Thyroid gland (tissue), 4 donors: ENCODE results near the gene THBD. TPM values are rescaled to one million over a fixed set of nuclear protein-coding genes. Genes with fewer than 3 reads are reported as not detected.

ENCODE experiments used
- DNase-seq, 2 donors: peaks; one replicate each; pipeline ENCODE4 v3.0.0-alpha.2; 2019
- H3K27ac ChIP-seq, 3 donors: fragments of 200-600 bp; sonication (generic); 1 replicate in 2 of 3; 2 replicates in 1 of 3; pipeline ENCODE4 v1.5.1; 2016 to 2019; ENCODE audit warnings: mild to moderate bottlenecking in 1 of 3, moderate library complexity in 1 of 3
- H3K27me3 ChIP-seq: fragments of 200-600 bp; sonication (generic); one replicate; pipeline ENCODE4 v1.5.1; 2019
- H3K36me3 ChIP-seq, 2 donors: fragments of 200-600 bp; sonication (generic); one replicate each; pipeline ENCODE4 v1.5.1; 2016 to 2019
- H3K4me1 ChIP-seq, 2 donors: fragments of 200-600 bp; sonication (generic); one replicate each; pipeline ENCODE4 v1.5.1; 2017 to 2019
- H3K4me3 ChIP-seq, 3 donors: fragments of 200-600 bp; sonication (generic); replicated peaks in 1 of 3; 1 replicate in 2 of 3; 2 replicates in 1 of 3; pipeline ENCODE4 v1.5.1; 2016; ENCODE audit warnings: mild to moderate bottlenecking in 1 of 3
- H3K9me3 ChIP-seq: fragments of 200-600 bp; sonication (generic); one replicate; pipeline ENCODE4 v1.5.1; 2017
- CTCF ChIP-seq, 6 experiments: fragments of 200-600 bp in 3 of 6; fragments of 450-650 bp in 3 of 6; sonication (generic) in 3 of 6; IDR thresholded peaks; one replicate each; pipeline ENCODE4 v1.5.1; 2016 to 2019; ENCODE audit warnings: antibody characterized with exemption in 6 of 6, mild to moderate bottlenecking in 2 of 6, inconsistent platforms in 1 of 6, moderate library complexity in 1 of 6
- POLR2A ChIP-seq, 2 donors: fragments of 450-650 bp; IDR thresholded peaks; one replicate each; pipeline ENCODE4 v1.6.1; 2017; ENCODE audit warnings: antibody characterized with exemption in 2 of 2, mild to moderate bottlenecking in 2 of 2, moderate library complexity in 1 of 2
- WGBS, 2 donors: methylation state at CpG; one replicate each; pipeline ENCODE4 v1.1.5; 2017; 5-methylcytosine and 5-hydroxymethylcytosine counted together
- intact Hi-C: fragments of 100-400 bp; cut with DNase I; formaldehyde crosslinking; loops from one replicate; pipeline ENCODE4 v1.15.1; 2023
- total RNA-seq, 4 donors: library from RNA; depleted of rRNA; stranded (reverse); fragments of >200 nt; gene quantifications; one replicate each; pipeline ENCODE4 v1.2.3, GENCODE V29; 2016

THBD gene
- total RNA-seq, 4 donors from 2014 or later: 30.4 to 78.5 (median 72.2) TPM

GRCh38 chr20:23074052-23074451 is 24.6 kb upstream of the THBD start:
- H3K27ac ChIP-seq: no peak overlapping the region
- DNase-seq: no peak
- no peaks in the 10 kb centered on the region for H3K9me3 ChIP-seq
- no peaks in the 10 kb centered on the region for H3K4me1 ChIP-seq
- H3K36me3 ChIP-seq: no peaks in the 10 kb centered on the region
- intact Hi-C loops: no loop called here
- TF ChIP-seq POLR2A (IDR thresholded peaks at IDR 0.05): no peak
- no peak for TF ChIP-seq CTCF (IDR thresholded peaks at IDR 0.05)
- 83 to 97% methylated on average over 3 of the region's 3 CpGs for WGBS, 2 donors
- no peak overlapping the region for H3K4me3 ChIP-seq
- H3K27me3 ChIP-seq: no peaks in the 10 kb centered on the region

GRCh38 chr20:23072892-23073586 is 23.6 kb upstream of the THBD start:
- no peaks in the 10 kb centered on the region for H3K4me1 ChIP-seq
- H3K27me3 ChIP-seq: no peaks in the 10 kb centered on the region
- no peak overlapping the region for H3K27ac ChIP-seq
- no peak overlapping the region for H3K4me3 ChIP-seq
- no peaks in the 10 kb centered on the region for H3K36me3 ChIP-seq
- intact Hi-C loops: no loop called here
- H3K9me3 ChIP-seq: no peaks in the 10 kb centered on the region
- 75 to 83% methylated on average over 11 of the region's 11 CpGs for WGBS, 2 donors
- DNase-seq: no peak
- TF ChIP-seq POLR2A (IDR thresholded peaks at IDR 0.05) (no peak), CTCF (IDR thresholded peaks at IDR 0.05) (no peak)

- Histone ChIP-seq H3K9me3 (no peaks in the 10 kb centered on the region), H3K36me3 (no peaks in the 10 kb centered on the region), H3K27me3 (no peaks in the 10 kb centered on the region), H3K4me1 (no peaks in the 10 kb centered on the region), H3K4me3 (no peak overlapping the region), H3K27ac (no peak overlapping the region)
- DNase-seq: no peak
- TF ChIP-seq CTCF (IDR thresholded peaks at IDR 0.05) (no peak), POLR2A (IDR thresholded peaks at IDR 0.05) (no peak)
- WGBS, 2 donors: 73 to 82% methylated on average over 4 of the region's 4 CpGs
- intact Hi-C loops: no loop called here
These were observed 22.5 kb upstream of the THBD start for GRCh38 chr20:23071996-23072395.

GRCh38 chr20:23071398-23071797 is 21.9 kb upstream of the THBD start:
- H3K27me3 ChIP-seq: no peaks in the 10 kb centered on the region
- H3K27ac ChIP-seq: no peak overlapping the region
- H3K36me3 ChIP-seq: no peaks in the 10 kb centered on the region
- WGBS, 2 donors: 65 to 96% methylated on average over 3 of the region's 3 CpGs
- no peaks in the 10 kb centered on the region for H3K4me1 ChIP-seq
- no peaks in the 10 kb centered on the region for H3K9me3 ChIP-seq
- DNase-seq: no peak
- TF ChIP-seq CTCF (IDR thresholded peaks at IDR 0.05) (no peak), POLR2A (IDR thresholded peaks at IDR 0.05) (no peak)
- intact Hi-C loops: no loop called here
- H3K4me3 ChIP-seq: no peak overlapping the region

GRCh38 chr20:23069108-23069507 is 19.6 kb upstream of the THBD start:
- H3K9me3 ChIP-seq: no peaks in the 10 kb centered on the region
- H3K27ac ChIP-seq: no peak overlapping the region
- H3K27me3 ChIP-seq: no peaks in the 10 kb centered on the region
- no peaks in the 10 kb centered on the region for H3K36me3 ChIP-seq
- intact Hi-C loops: no loop called here
- no peak for TF ChIP-seq POLR2A (IDR thresholded peaks at IDR 0.05)
- no peak for TF ChIP-seq CTCF (IDR thresholded peaks at IDR 0.05)
- H3K4me3 ChIP-seq: no peak overlapping the region
- H3K4me1 ChIP-seq: no peaks in the 10 kb centered on the region
- 86 to 91% methylated on average over 2 of the region's 2 CpGs for WGBS, 2 donors
- DNase-seq: no peak
